Activated CD4-positive, alpha-beta T cell treated with anti-CD3 and anti-CD28 coated beads, Interleukin-2, Interleukin-6, amounts not matched to agents 100 ng/mL and 50 ng/mL, durations not matched to agents 16 hours and 8 hours (primary cell): ENCODE results near the gene OR52R1.
"Not testable (repeated sequence)": the region's sequence is repeated elsewhere in the genome, so short reads cannot be mapped to it uniquely, and the experiment has no call there.

Source experiments
- DNase-seq: peaks from one replicate; pipeline ENCODE4 v3.0.0-alpha.2; 2020

The OR52R1 gene

DNA sequence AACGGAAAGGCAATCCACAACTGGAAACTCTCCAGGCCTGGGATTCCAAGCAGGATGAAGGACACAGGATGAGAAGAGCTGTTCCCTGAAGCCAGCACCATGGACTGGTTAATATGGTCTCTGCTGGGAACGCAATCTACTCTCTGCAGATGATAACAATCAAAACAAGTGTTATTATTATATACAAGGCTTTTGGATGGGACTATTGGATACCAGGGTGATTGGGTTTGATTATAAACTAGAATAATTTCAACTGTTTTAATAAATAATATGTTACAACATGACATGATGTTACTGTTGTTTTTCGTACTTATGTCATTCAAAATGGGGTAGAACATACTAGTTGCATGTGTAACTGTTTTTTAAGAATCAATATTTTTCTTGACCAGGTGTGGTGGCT, at the start of gene OR52R1:
TSS of gene OR52R1 (minus strand) at position 101 of the 400 bp plus-strand sequence. CDS start at position 101, 0 bp downstream.
- DNase-seq, result no peak

DNA sequence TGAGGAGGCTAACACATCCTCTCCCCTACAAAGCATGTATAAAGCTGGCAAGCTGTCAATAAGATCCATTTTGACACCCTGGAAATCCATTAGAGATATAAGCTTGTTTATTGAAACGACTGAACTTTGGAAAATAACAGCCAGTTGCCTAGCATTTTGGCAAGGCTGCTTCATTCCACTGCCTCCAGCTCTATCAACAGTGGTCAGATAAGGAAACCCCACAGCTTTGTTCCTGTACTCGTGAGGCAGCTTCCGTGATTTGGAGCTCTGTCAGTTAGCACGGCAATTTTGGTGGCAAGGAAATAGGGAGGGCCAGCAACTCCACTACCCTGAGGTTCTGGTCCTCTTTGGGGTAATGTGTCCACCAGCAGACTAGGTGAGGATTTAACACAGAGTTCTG, 46.9 kb upstream of the OR52R1 start:
- no peak for DNase-seq

DNA sequence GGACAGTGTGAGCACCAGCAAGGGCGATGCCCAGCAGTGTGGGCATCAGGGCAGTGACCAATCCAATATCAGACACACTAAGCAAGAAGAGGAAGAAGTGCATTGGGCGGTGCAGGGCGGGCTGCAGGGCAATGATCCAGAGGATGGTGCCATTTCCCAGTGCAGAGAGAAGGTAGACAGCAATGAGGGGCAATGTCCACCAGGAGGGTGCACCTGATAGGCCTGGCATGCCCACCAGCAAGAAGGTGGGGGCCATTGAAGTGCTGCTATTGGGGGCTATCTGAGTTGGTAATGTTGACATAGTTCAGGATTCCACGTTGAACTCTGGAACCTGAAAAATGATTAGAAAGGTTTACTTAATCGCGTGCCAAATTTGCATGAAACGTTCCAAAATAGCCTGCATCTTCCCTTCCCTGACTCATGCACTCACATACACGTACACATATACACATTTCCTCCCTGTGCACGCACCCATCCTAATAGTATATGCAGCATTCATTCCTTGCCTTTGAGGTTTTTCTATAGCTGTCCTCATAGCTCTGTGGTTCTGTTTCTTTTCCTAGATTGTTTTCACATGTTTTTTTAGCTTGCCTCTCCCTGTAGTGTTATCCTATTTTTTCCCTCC, 44.8 kb upstream of the OR52R1 start, which contains the start of gene OR51S1:
TSS of gene OR51S1 (minus strand) at position 301 of the 625 bp plus-strand sequence. CDS start at position 301, 0 bp downstream.
- no peak for DNase-seq

DNA sequence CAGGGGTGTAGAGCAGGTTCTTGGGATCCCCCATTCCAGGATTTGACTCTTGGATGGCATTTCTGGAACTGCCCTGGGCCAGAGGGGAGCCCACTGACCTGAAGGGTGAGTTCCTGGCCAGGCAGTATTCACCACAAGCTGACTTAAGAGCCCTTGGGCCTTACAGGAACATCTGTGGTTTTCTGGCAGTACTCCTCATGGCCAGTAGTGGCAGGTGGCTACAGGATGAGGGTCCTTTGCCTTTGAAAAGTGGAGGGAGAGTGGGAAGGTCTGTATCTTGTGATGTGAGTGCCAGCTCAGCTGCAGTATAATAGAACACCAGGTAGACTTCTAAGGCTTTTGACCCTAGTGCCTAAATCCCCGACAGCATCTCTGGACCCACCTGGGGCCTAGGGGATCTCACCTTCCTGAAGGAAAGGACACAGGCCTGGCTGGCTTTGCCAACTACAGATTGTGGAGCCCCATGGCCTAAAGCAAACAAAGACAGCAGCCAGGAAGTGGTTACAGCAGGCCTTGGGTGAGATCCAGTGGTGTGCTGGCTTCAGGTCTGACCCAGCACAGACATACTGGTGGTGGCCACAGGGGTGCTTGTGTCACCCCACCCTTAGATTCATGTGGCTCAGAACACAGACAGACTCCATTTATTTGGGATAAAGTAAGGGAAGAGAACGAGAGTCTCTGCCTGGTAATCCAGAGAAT, 35.8 kb upstream of the OR52R1 start:
- DNase-seq, result no peak

DNA sequence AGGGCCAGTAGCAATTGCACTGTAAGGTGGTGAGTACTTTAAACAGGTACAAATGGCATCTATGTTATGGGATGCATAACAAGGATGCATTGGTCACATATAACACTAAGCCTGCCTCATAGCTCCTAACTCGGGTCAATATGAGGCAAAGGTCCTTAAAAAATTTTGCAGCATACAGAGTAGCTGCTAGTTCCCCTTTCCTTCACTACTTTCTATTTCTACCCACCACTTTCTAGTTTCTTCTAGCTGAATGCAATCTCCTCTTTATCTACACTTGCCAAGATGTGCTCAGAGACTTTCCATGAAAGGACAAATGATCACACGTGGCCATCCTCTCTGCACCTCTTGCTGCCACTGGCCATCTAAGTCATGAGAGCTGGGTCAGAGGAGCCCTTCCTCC, 26.7 kb upstream of the OR52R1 start:
- DNase-seq, result no peak

DNA sequence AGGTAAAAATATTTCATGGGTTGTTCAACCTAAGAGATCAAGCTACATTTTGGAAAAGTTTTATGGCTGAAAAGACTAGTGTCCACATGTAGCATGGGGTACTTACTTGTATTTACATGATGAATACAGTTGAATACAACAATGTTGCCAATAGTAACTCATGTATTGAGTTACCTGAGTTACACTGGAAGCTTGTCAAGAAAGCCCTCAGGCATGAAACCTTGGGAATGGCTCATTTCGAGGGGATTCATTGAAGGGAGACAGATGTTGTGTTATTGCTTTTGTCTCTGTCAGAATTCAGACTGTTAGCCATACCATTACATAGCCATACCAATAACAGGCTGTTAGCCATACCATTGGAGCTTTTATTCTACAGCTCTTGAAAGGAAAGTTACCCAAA, 26.2 kb upstream of the OR52R1 start:
- no peak for DNase-seq

DNA sequence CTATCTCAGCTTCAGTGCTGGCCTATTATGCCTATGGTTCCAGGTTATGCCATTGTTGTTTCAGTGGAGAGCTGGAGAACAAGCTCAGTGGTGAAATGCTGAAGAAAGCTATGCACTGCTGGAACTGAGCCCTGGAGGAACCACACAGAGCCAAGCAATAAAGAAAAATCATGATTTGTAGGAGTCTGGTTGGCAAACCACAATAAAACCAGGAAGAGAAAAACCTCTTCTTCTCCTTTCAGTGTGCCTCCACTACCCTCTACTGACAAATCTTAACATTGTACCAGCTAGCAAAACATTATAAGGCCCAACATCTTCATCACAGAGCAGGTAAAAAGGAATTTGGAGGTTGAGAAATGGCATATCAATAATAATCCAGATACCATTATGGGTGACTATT, 22.2 kb upstream of the OR52R1 start:
- DNase-seq, result no peak

DNA sequence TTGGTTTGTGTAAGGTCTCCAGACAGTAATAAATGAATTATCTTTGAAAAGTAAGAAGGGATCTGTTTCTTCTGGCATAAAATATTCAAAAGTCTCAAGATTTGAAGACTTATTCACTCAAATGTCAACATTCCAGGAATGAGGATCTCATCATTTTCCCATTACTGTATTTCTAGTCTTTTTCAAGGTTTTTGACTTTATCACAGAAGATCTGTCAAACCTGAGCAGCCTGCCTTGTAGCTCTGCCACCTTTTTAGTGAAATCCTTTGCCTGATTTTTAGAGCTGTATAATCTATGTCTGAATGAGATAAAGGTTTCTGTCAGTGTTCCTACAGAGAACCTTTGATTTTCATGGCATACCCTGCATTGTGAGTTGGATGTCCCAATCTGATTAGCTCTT, 21.0 kb upstream of the OR52R1 start:
- no peak for DNase-seq

DNA sequence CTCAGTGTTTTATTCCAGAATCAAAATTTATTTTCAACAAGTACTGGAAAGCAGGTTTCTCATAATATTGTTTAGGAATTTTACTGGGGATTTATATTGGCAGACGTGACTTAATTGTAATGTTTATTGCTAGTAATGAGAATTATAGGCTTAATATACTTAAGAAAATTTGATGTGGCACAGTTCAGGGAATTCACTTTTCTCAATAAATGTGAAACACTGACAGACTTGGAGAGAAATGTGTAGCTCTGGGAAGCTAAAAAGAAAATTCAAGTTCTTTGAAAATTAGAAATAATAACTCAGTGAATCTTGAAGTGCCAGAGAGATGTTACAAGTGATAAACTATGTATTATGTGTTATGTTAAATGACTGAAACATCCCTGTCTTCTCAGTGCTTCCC, 16.8 kb upstream of the OR52R1 start, which contains the start of gene OR51F2:
TSS of gene OR51F2 (plus strand) at position 301 of the 400 bp plus-strand sequence. CDS start 101 bp downstream, outside the sequence.
- no peak for DNase-seq

DNA sequence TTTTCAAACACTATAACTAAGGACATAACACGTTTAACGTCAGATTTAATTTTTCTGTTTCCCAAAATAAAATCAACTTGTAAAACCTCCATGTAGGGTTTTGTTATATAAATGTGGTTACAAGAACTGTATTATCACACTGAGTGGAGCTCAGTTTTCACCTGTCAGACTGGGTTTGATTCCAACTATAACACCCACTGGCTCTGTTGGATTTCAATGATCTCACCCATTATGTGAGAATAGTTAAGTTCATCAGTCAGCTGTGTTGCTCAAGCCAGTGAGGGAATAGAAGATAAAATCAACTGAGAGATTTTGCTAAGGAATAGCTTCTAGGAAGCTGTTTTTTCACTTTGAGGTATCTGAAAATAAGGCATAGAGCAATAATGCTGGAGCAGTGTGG, 5.1 kb upstream of the OR52R1 start:
- DNase-seq, result no peak

DNA sequence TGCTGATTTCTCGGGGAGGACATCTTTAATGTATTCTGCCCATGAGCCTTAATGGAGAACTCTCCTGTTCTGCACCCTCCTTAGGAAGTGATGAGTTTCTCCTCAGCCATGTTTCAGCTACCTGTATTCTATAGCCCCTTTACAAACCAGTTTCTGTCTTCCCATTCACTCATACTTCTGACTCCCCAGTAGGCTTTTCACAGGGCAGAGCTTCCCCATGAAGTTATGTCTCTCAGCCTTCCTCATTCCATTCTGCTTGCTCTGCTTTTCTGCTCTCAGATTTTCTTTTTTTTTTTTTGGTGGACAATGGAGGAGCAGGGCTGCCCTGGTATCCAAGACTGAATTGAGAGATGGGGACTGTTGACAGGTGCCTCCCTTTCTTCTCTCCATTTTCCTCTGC, 4.3 kb upstream of the OR52R1 start:
- DNase-seq, result no peak

DNA sequence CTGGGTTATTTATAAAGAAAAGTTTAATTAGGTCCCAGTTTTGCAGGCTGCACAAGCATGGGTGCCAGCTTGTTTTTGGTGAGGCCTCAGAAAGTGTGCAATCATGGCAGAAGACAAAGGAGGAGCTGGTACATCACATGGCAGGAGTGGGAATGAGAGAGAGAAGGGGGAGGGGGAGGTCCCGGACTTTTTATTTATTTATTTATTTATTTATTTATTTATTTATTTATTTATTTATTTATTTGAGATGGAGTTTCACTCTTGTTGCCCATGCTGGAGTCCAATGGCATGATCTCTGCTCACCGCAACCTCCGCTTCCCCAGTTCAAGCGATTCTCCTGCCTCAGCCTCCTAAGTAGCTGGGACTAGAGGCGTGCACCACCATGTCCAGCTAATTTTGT, 2.9 kb downstream of the OR52R1 start:
- not testable (repeated sequence) for DNase-seq

DNA sequence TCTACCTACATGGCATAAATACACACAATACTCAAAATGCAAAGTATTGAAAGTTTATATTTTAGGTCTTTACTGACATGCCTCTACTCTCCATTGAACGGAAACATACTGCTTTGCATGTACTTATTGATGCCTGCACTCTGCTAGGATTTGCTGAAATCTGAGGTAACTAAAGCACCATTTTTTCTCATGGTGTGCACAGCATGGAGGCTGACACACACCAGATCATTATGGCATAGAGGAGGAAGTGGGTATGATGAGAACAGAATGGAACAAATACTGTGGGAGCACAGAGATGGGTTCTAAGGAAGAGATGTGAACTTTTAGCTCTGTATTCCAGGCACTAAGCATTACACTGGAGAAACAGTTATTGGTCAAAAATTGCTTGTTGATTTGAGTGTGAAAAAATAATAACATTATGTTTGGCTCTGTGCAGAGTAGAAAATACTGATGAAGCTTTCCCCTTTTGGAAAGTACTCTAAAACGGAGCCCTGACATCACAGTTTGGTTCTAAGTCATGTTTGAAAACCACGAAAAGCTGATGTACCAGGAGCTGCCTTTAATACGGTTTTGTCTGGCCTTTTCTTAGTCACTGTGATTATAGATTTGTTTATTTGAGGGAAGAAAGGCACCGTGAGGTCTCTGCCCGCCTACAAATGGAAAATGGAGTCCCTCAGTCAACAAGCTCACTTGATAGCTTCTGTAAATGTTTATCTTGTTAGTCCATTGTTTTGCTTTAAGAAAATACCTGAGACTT, 5.6 kb downstream of the OR52R1 start:
- DNase-seq, result peak; percentile 2

DNA sequence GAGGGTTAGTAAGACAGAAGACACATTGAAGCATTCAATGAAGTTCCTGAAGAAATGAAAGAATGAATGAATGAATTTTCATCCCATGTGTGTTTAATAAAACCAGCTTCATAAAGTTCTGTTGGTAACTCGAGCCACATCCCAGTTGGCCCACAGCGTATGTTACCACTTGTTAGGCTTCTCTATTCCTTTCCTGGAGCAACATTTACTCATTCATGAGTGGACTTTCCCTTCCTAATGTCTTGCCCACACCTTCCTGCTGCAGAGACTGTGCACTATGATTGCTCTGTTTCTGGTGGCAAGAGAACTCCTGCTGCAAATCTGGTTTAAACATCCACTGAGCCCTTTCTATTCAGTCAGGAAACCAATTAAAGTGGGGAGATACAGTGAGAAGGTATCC, 7.0 kb downstream of the OR52R1 start:
- no peak for DNase-seq

DNA sequence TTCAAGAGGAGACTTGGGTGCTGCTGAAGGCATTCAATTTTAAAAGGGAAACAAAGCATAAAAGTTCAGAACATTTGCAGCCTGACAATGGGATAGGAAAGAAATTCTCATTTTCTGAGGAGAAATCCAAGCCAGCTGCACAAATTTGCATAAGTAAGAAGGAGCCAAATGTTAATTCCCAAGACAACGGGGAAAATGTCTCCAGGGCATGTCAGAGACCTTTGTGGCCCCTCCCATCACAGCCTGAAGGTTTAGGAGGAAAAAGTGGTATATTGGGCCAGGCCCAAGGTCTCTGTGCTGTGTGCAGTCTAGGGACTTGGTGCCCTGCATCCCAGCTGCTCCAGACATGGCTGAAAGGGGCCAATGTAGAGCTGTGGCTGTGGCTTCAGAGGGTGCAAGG, 21.7 kb downstream of the OR52R1 start:
- no peak for DNase-seq

DNA sequence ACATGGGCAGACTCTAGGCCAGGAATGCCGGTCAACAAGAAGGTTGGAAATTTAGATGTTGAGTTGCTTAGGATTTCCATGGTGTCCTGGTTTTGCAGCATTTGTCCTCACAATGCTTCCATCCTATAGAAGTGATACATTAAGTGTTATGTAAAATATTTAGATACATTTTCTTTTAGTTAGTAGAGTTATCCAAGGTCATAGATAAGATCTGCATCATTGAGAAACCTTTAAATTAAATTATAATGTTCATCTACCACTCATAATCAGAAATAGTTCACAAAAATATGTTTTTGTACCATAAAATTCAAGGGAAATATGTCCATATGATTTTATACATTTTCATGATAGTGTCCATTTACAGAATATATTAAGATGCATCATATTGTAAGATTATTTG, 34.3 kb downstream of the OR52R1 start, which contains the start of gene OR51F1:
TSS of gene OR51F1 (minus strand) at position 101 of the 400 bp plus-strand sequence. CDS start at position 101, 0 bp downstream.
- DNase-seq, result no peak

DNA sequence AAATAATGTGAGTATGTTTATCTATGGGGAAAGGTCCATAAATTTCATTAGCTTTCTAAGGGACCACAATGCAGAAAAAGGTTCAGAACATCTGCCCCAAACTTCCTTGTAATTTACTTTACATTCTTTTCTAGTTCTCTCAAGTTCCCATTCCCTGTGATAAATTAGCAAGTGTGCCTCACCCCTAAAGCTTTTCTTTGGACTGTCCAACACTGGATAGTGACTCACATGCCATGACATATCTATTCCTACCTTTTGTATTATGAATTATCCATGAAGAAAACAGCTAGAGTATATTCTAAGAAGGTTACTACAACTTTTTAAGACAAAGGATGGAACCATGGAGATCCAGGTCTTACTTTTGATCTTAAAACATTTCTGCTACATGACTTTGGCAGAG, 36.1 kb downstream of the OR52R1 start:
- DNase-seq, result no peak

DNA sequence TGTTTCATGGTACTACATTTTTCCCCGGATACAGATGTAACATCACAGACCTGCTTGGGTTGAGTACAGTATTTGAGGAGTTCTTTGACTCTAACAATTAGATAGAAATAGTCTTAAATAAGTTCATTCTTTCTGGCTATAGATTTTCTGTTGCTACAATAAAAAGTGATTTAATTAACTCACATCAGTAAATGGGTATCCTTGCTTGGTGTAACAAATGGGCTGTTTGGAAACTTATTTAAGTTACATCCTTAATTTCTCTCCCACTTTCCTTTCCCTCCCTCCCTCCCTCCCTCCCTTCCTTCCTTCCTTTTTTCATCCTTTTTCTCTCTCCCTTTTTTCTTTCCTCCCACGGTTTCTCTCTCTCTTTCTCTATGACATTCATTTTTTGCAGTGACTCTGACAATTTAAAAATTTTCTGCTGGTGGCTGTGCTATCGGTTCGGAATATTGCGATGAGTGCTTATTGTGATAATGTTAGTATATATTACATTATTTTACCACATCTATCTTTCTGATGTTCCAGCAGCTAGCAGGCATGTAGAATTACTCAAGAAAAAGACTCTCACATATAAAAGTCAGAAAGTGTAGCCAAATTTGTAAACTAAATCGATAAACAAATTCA, 37.6 kb downstream of the OR52R1 start:
- DNase-seq, result no peak

DNA sequence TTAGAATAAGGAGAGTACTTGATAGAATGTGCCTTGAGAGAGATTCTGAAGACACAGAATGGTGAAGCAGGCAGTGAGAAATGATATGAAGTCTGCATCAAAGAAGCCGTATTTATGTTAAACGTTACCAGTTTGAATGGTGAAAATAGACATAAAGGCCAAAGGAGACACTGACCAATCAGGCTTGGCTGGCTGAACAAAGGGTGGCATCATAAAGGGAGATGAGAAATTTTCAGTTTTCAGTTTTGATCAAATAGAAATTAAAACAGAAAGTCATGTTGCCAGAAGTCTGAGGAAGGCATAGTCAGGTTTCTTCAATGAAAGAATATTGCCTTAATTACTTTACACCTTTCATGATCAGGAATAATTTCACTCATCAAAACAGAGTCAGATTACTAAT, 41.1 kb downstream of the OR52R1 start:
- peak; percentile 1 for DNase-seq
